A549 (cell line): ENCODE results near the gene PRKN. TPM values are rescaled to one million over a fixed set of nuclear protein-coding genes. Genes with fewer than 3 reads are reported as not detected.

Source experiments
- ATAC-seq, 2 experiments: fragments of 200-7000 bp in 1 of 2; fragments of >200 bp in 1 of 2; cut with Nextera tagmentation in 1 of 2; cut with Tn5 transposase in 1 of 2; 3 replicates each; pipeline versions ENCODE4 v1.8.0 to v1.9.1; 2018 to 2020; ENCODE audit warnings: mild to moderate bottlenecking in 1 of 2, moderate library complexity in 1 of 2
- CTCF ChIA-PET: fragments of 300-600 bp; sonication (Branson Sonifier 250); formaldehyde crosslinking; extraction: SDS; loops from one replicate; lab custom pipeline; 2021; ENCODE audit warnings: antibody characterized with exemption, inconsistent platforms; lab: Yijun Ruan, JAX
- POLR2A ChIA-PET: fragments of 350-600 bp; formaldehyde crosslinking; extraction: SDS; loops from one replicate; lab custom pipeline; 2021; ENCODE audit warnings: antibody characterized with exemption, inconsistent platforms; lab: Yijun Ruan, JAX
- DNase-seq, 2 experiments: peaks; one replicate each; pipeline versions ENCODE4 v3.0.0 to v3.0.0-alpha.2; 2011 to 2016; ENCODE audit warnings: low read depth in 1 of 2, low spot score in 1 of 2
- FAIRE-seq: peaks from 2 replicates; lab custom pipeline; 2011; peaks lifted over from hg19 to GRCh38; lab: Jason Lieb, UNC
- H3K27ac ChIP-seq, 2 experiments: fragments of >200 bp; sonication (Bioruptor Twin); formaldehyde crosslinking; 3 replicates each; pipeline ENCODE4 v1.5.1; 2016 to 2017
- H3K4me1 ChIP-seq: fragments of >200 bp; sonication (Bioruptor Twin); formaldehyde crosslinking; 3 replicates; pipeline ENCODE4 v1.6.1; 2016
- H3K4me2 ChIP-seq: fragments of >200 bp; sonication (Bioruptor Twin); formaldehyde crosslinking; 3 replicates; pipeline ENCODE4 v1.6.1; 2016
- H3K4me3 ChIP-seq: fragments of >200 bp; sonication (Bioruptor Twin); formaldehyde crosslinking; 3 replicates; pipeline ENCODE4 v1.5.1; 2016
- H3K9me3 ChIP-seq: fragments of >200 bp; sonication (Bioruptor Twin); formaldehyde crosslinking; 3 replicates; pipeline ENCODE4 v1.6.1; 2016
- CTCF ChIP-seq: fragments of >200 bp; sonication (Bioruptor Twin); formaldehyde crosslinking; IDR thresholded peaks from 3 replicates; pipeline ENCODE4 v1.5.1; 2016
- E2F6 ChIP-seq: IDR thresholded peaks from 2 replicates; pipeline ENCODE4 v1.6.1; 2012; ENCODE audit warnings: low read depth, borderline replicate concordance
- ELK1 ChIP-seq: fragments of 150-350 bp; IDR thresholded peaks from 2 replicates; pipeline ENCODE4 v1.6.1; 2014; ENCODE audit warnings: low read depth, mild to moderate bottlenecking, low read length
- HES2 ChIP-seq: fragments of >200 bp; sonication (Bioruptor Twin); formaldehyde crosslinking; IDR thresholded peaks from 2 replicates; pipeline ENCODE4 v1.6.1; 2016
- JUN ChIP-seq, 2 experiments: fragments of >200 bp; sonication (Bioruptor Twin); formaldehyde crosslinking; IDR thresholded peaks; 2 replicates in 1 of 2; 3 replicates in 1 of 2; pipeline ENCODE4 v1.6.1; 2016 to 2017
- MAZ ChIP-seq: fragments of 150-350 bp; IDR thresholded peaks from 2 replicates; pipeline ENCODE4 v1.6.1; 2014; ENCODE audit warnings: antibody characterized with exemption, low read depth, low read length, borderline replicate concordance
- POLR2AphosphoS2 ChIP-seq: conservative IDR thresholded peaks from 2 replicates; pipeline ENCODE4 v1.6.1; 2012; ENCODE audit warnings: low read length, improper control_type of control experiment, inconsistent platforms
- REST ChIP-seq: fragments of 200-600 bp; sonication (generic); IDR thresholded peaks from 2 replicates; pipeline ENCODE4 v1.6.1; 2016; ENCODE audit warnings: antibody characterized with exemption, mild to moderate bottlenecking, moderate library complexity
- WGBS: methylation state at CpG from one replicate; pipeline ENCODE4 v1.1.6; 2017; ENCODE audit errors: missing lambda C conversion rate; 5-methylcytosine and 5-hydroxymethylcytosine counted together
- polyA plus RNA-seq, 4 experiments: library from polyadenylated mRNA; depleted of rRNA in 3 of 4; stranded (reverse); fragments of >200 nt; fragmentation: RNase III in 1 of 4; extraction: RNeasy Plus Mini Kit Qiagen cat#74134 plus additional on column Dnase treatment in 1 of 4; gene quantifications; 2 replicates in 3 of 4; 3 replicates in 1 of 4; pipeline ENCODE4 v1.2.3, GENCODE V29; 2011 to 2017

The PRKN gene
- polyA plus RNA-seq, 2 of the 4 experiments (the other 2 are of a cell fraction), result 0.36 to 0.39 TPM

GRCh38 chr6:162264581-162264980, 463.0 kb downstream of the PRKN start:
- WGBS, result 67% methylated on average over 6 of the region's 6 CpGs

More at GRCh38 chr6:162264581-162264980, 463.0 kb downstream of the PRKN start:
- Histone ChIP-seq H3K4me2 (no peak overlapping the region), H3K9me3 (no peaks in the 10 kb centered on the region), H3K4me1 (no peaks in the 10 kb centered on the region), H3K4me3 (no peak overlapping the region), H3K27ac (no peak overlapping the region)
- ChIA-PET CTCF (no interaction called here), POLR2A (no interaction called here)
- no peak for FAIRE-seq
- TF ChIP-seq E2F6, result no peak
- TF ChIP-seq HES2, result no peak
- no peak for TF ChIP-seq MAZ
- TF ChIP-seq POLR2AphosphoS2, result no peak
- no peak for TF ChIP-seq CTCF
- no peak for TF ChIP-seq ELK1
- TF ChIP-seq JUN (IDR thresholded peaks at IDR 0.05), result no peak
- no peak for TF ChIP-seq REST
- no peak for ATAC-seq
- DNase-seq, result no peak
